ENCODE measurements around the gene DMKN. TPM values are rescaled to one million over a fixed set of nuclear protein-coding genes. Genes with fewer than 3 reads are reported as not detected.

DMKN gene
- total and polyA plus RNA-seq, 9 of the 15 experiments (the other 6 are each of a cell fraction or from before 2014, with no cell fraction given), result 0.36 to 0.53 TPM; not detected in 7

DNA sequence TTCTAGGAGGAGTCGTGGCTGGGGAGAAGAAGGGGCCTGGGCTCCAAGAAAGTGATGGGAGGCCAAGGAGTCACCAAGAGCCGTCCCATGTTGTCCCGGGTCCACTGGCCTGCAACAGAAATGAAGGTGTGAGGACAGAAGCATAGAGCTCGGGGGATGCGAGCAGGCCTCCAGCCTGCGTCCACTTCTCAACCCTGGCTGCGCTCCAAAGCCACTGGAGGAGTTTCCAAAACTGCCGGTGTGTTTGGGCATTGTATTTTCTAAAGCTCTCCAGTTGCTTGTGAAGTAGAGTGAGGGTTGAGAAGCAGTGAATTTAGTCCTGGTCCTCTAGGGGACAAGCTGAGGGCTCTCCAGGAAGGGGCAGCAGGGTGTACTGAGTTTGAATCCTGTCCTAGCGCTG is 52.4 kb downstream of the DMKN start:
- no peaks in the 10 kb centered on the region for H3K79me2 ChIP-seq (ENCODE audit: control insufficient read depth, insufficient read depth, low read length)
- H3K9me1 ChIP-seq (ENCODE audit: control insufficient read depth, insufficient read depth, low read length), result no peaks in the 10 kb centered on the region
- H2AFZ ChIP-seq (ENCODE audit: low read depth, low read length), result no peak overlapping the region
- peak overlapping the region in 1 of 2 experiments; percentile 45; a peak in 2 of 4 replicates for H3K9ac ChIP-seq (ENCODE audit: insufficient read depth in 1 of 2, low read depth in 2 of 2, low read length in 2 of 2)
- no peak overlapping the region for H3K4me2 ChIP-seq (ENCODE audit: insufficient read depth, low read length)
- H3K27me3 ChIP-seq (ENCODE audit: control insufficient read depth in 2 of 2, insufficient read depth in 2 of 2, low read length in 2 of 2), result peaks cover 35 to 40% of the 10 kb centered on the region in 2 experiments; a peak in 4 of 5 replicates
- H4K20me1 ChIP-seq (replicated peaks; ENCODE audit: control insufficient read depth, insufficient read depth, low read length), result no peaks in the 10 kb centered on the region
- no peak for TF ChIP-seq KLF16 (IDR thresholded peaks at IDR 0.05)
- TF ChIP-seq, protein P1, sequence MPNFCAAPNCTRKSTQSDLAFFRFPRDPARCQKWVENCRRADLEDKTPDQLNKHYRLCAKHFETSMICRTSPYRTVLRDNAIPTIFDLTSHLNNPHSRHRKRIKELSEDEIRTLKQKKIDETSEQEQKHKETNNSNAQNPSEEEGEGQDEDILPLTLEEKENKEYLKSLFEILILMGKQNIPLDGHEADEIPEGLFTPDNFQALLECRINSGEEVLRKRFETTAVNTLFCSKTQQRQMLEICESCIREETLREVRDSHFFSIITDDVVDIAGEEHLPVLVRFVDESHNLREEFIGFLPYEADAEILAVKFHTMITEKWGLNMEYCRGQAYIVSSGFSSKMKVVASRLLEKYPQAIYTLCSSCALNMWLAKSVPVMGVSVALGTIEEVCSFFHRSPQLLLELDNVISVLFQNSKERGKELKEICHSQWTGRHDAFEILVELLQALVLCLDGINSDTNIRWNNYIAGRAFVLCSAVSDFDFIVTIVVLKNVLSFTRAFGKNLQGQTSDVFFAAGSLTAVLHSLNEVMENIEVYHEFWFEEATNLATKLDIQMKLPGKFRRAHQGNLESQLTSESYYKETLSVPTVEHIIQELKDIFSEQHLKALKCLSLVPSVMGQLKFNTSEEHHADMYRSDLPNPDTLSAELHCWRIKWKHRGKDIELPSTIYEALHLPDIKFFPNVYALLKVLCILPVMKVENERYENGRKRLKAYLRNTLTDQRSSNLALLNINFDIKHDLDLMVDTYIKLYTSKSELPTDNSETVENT (CRISPR knock-in tag; IDR thresholded peaks at IDR 0.05), result no peak
- TF ChIP-seq MTA2 (IDR thresholded peaks at IDR 0.05; ENCODE audit: low read depth), result no peak
- no peak for TF ChIP-seq FUS (optimal IDR thresholded peaks at IDR 0.05; ENCODE audit: low read depth, low read length)
- TF ChIP-seq CBX8 (IDR thresholded peaks at IDR 0.05; ENCODE audit: borderline replicate concordance, extremely low read depth, low read depth, low read length, poor library complexity, severe bottlenecking), result peak; percentile 31
- TF ChIP-seq KAT2B (IDR thresholded peaks at IDR 0.05; ENCODE audit: low read depth, low read length), result no peak
- POLR2A ChIA-PET, result interaction anchor here (0.6 to 1.1 kb wide), 3 partner anchors 13 to 369 kb away, joined by 3 read pairs; no protein-coding TSS in a partner anchor
- H3K4me1 ChIP-seq (replicated peaks in 1 of 2; ENCODE audit: control insufficient read depth in 2 of 2, insufficient read depth in 2 of 2, low read length in 2 of 2), result no peaks in the 10 kb centered on the region
- in situ Hi-C loops (cut with MboI) (loop anchor here (10.0 kb wide), 1 partner anchor 186 kb away; no protein-coding TSS in a partner anchor), intact Hi-C loops (cut with micrococcal nuclease) (no loop called here)
- FAIRE-seq (no peak), DNase-seq (ENCODE audit: extremely low read depth in 1 of 4, low spot score in 3 of 4) (no peak), ATAC-seq (no peak)
- WGBS (ENCODE audit: insufficient coverage, low coverage, missing lambda C conversion rate), result 0% methylated on average over 9 of the region's 9 CpGs
- H3K9me3 ChIP-seq (replicated peaks; ENCODE audit: control insufficient read depth, insufficient read depth, low read depth, low read length), result no peaks in the 10 kb centered on the region
- H3K27ac ChIP-seq (ENCODE audit: extremely low read depth, low read depth, low read length), result no peak overlapping the region
- no peaks in the 10 kb centered on the region for H3K36me3 ChIP-seq (ENCODE audit: control insufficient read depth, insufficient read depth, low read length)
- no peak overlapping the region for H3K4me3 ChIP-seq
- BruUV-seq (replicated peaks), result no TSS peak
- CTCF ChIA-PET (ENCODE audit: low intra/inter-chr PET ratio), result interaction anchor here (0.6 kb wide), 1 partner anchor 175 kb away, joined by 3 read pairs; no protein-coding TSS in a partner anchor
